Stimulated activated effector memory CD8-positive, alpha-beta T cell treated with anti-CD3 and anti-CD28 coated beads, Interleukin-12 subunit alpha, Interleukin-12 subunit beta, amount 100 ng/mL, for 72 hours (primary cell): ENCODE data around the gene ADGRV1.
"Not testable (repeated sequence)": the region's sequence is repeated elsewhere in the genome, so short reads cannot be mapped to it uniquely, and the experiment has no call there.

Experiments
- ATAC-seq: fragments of 150-1000 bp; cut with Tn5 transposase; 2 replicates; pipeline ENCODE4 v1.10.0; 2021
- DNase-seq, 2 donors: peaks; one replicate each; pipeline ENCODE4 v3.0.0; 2021 to 2022; ENCODE audit warnings: low spot score in 2 of 2
- H3K27ac Mint-ChIP-seq: one replicate; pipeline ENCODE4 v1.8.0; 2022; ENCODE audit warnings: mild to moderate bottlenecking, mixed read lengths
- H3K36me3 Mint-ChIP-seq: one replicate; pipeline ENCODE4 v1.8.0; 2022; ENCODE audit warnings: mild to moderate bottlenecking, mixed read lengths
- H3K4me1 Mint-ChIP-seq: one replicate; pipeline ENCODE4 v1.8.0; 2022; ENCODE audit warnings: mixed read lengths
- H3K4me3 Mint-ChIP-seq: one replicate; pipeline ENCODE4 v1.8.0; 2022; ENCODE audit warnings: mild to moderate bottlenecking, mixed read lengths
- H3K9me3 Mint-ChIP-seq: one replicate; pipeline ENCODE4 v1.8.0; 2022; ENCODE audit warnings: mixed read lengths

Gene ADGRV1

DNA sequence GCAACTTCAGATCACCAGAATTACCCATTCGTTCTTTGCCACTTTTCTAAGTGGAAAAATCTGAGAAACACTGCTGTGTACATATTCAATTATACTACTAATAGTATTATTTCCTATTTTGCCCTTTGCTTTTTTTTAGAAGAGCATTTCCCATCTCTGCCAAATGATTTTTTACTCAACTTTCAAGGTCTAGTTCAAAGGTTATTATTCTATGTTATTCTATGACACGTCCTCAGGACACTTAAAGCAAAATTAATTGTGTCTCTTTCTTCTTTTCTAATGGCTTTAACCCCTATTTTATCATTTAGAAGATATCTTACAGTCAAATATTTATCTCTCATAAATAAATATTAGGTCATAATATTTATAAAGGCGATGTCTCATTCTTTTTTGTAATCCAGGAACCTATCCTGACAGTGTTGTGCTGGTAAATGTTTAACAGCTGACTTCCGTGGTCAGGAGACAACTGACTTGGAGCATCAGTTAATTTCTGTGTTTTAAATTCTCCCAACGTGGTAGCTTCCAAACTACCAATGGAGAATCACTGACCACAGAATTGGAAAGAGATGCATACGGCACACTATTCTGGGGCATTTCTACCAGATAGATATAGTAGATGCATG is 449.3 kb downstream of the ADGRV1 start:
- Mint-ChIP-seq H3K36me3 (no peaks in the 10 kb centered on the region), H3K9me3 (no peaks in the 10 kb centered on the region), H3K4me1 (no peaks in the 10 kb centered on the region), H3K27ac (no peak overlapping the region), H3K4me3 (no peak overlapping the region)
- ATAC-seq (no peak), DNase-seq (no peak)

DNA sequence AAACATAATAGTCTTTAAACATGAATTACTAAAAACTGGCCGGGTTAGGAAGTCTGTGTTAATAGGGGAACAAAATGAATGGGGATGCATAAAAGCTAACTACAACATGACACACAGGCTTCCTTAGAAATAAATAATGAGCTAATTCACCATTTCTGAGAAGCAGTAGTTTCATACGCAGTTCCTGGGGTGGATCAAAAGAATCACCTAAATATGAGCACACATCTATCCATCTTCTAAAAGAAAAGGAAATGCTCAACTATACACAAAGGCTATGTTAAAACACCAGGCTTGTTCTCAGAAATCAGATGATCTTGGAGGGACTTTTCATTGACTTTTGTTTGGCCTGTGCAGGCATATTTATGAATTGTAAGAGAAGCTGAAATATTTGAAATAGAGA is 451.5 kb downstream of the ADGRV1 start:
- no peak overlapping the region for H3K4me3 Mint-ChIP-seq
- ATAC-seq: no peak
- no peaks in the 10 kb centered on the region for H3K4me1 Mint-ChIP-seq
- H3K9me3 Mint-ChIP-seq: no peaks in the 10 kb centered on the region
- no peaks in the 10 kb centered on the region for H3K36me3 Mint-ChIP-seq
- no peak for DNase-seq
- H3K27ac Mint-ChIP-seq: no peak overlapping the region

DNA sequence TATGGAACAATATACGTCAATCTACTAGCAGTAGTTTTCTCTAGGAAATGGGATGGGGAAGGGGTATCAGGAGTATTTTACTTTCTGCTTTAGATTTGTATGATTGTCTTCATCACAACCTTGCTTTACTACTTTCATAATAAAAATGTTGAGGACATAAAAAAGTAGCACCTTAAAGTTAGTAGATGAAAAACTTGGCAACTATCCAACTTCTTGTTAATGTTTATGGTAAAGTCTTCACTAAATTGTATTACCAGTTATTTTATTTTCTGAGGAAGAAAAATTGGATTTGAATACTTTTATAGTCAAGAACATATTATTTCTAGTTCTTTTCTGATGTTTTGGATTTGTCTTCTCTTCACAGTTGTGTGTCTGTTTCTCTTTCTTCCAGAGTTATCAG is 452.4 kb downstream of the ADGRV1 start:
- no peak for ATAC-seq
- DNase-seq: no peak
- H3K36me3 Mint-ChIP-seq: no peaks in the 10 kb centered on the region
- H3K9me3 Mint-ChIP-seq: no peaks in the 10 kb centered on the region
- no peaks in the 10 kb centered on the region for H3K4me1 Mint-ChIP-seq
- H3K27ac Mint-ChIP-seq: no peak overlapping the region
- no peak overlapping the region for H3K4me3 Mint-ChIP-seq

DNA sequence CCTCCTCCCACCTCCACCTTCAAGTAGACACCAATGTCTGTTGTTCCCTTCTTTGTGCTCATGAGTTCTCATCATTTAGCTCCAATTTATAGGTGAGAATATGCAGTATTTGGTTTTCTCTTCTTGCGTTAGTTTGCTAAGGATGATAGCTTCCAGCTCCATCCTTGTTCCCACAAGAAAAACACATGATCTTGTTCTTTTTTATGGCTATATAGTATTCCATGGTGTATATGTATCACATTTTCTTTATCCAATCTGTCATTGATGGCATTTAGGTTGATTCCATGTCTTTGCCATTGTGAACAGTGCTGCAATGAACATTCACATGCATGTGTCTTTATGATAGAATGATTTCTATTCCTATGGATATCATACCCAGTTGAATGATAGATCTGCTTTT is 454.3 kb downstream of the ADGRV1 start:
- not testable (repeated sequence) for H3K4me1 Mint-ChIP-seq, H3K36me3 Mint-ChIP-seq, H3K9me3 Mint-ChIP-seq, H3K4me3 Mint-ChIP-seq, H3K27ac Mint-ChIP-seq, DNase-seq, ATAC-seq

DNA sequence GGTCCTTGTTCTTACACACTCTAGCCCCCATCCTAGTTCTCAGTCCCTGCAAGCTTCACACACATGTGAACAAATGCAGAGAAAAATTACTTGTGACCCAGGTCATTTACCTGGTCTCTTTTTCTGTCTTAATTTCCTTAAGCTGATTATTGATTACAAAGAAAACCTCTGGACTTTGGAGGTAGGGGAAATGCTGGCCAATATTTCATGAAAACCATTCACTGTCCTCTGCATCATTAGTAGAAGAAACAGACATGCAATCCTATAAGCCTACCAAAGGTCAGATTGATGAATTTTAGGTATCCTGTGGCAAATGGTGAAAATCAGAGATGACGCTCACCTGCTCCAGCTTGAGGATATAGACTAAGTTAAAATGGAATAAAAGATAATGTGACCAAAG is 457.7 kb downstream of the ADGRV1 start:
- Mint-ChIP-seq H3K4me3 (no peak overlapping the region), H3K27ac (no peak overlapping the region), H3K36me3 (no peaks in the 10 kb centered on the region), H3K9me3 (no peaks in the 10 kb centered on the region), H3K4me1 (no peaks in the 10 kb centered on the region)
- no peak for DNase-seq
- no peak for ATAC-seq

DNA sequence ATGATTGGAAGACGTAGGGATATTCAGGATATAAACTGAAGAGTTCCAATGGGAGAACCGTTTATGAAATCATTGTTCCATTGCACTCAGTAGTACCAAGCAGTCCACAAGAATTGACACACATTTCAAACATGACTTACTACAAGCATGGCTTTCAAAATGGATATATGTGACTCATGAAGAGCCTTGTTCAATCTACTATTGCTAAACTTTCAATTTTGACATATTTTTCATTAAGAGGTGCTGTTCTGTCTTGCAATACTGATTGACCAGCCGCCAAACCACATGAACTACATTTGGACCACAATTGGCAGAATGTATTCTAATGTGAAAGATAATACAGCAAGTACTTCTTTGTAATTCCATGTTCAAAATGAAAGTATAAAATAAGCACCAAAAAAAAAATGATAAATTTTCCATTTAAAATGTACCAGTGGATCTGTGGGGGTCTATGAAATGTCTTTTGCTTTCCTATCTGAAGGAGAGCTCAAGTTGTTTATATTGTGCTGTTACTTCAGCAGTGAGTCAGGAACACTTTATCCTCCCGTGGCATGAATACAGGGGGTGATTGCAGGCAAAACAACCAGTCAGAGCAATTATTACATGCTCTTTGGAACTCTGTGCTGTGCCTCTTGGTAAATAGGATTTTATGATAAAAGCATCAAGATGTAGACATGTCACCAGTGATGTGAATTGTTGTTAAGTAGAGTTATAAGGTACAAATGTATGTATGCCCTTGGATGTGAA is 458.5 kb downstream of the ADGRV1 start:
- no peak for ATAC-seq
- Mint-ChIP-seq H3K27ac (no peak overlapping the region), H3K9me3 (no peaks in the 10 kb centered on the region), H3K4me3 (no peak overlapping the region), H3K4me1 (no peaks in the 10 kb centered on the region), H3K36me3 (no peaks in the 10 kb centered on the region)
- DNase-seq: no peak

DNA sequence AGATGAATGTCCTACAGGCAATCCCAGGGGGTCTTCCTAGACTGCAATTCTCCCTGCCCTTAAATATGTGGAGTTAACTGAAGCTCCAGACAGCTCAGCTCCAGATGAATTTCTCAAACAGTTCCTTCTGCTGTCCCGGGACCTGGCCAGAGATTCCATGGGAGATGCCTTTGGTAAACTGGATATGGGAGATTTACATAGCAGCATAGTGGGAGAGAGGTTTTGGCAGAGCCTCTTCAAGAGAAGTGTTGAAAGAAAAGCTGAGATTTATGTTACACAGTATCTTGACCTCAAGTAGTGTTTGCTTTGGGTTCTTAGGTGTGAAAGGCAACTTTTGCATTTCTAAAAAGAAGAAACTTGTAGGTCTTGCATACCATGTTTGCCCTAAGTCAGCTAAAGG is 459.6 kb downstream of the ADGRV1 start:
- no peak for ATAC-seq
- H3K4me3 Mint-ChIP-seq: no peak overlapping the region
- H3K27ac Mint-ChIP-seq: no peak overlapping the region
- no peaks in the 10 kb centered on the region for H3K36me3 Mint-ChIP-seq
- no peak for DNase-seq
- no peaks in the 10 kb centered on the region for H3K9me3 Mint-ChIP-seq
- no peaks in the 10 kb centered on the region for H3K4me1 Mint-ChIP-seq

DNA sequence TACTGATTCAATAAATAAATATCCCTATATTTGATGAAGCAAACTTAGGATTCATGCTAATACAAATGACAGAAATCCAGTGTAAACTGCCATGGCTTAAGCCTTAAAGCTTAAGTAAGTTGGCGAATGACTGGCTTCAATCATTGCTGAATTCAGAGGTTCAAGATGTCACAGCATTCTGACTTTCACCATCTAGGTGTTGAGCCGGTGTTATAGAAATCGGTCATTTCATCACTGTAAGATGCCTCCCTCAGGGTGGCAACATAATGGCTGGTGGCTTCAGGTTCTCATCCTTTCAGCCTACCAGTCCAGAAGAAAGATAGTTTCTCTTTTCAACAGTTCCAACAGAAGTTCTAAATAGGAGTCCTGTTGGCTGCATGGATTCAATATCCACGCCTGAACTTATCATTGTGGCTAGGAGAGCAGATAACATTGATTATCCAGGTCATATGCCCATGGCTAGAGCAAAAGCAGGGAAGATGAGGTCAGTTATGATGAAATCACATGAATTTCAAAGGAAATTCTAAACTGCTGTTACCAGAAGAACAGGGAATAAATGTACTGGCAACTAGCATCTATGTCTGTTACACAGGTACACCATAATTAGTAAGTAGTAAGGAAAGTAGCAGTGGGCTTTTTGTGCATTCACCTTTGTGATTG is 460.2 kb downstream of the ADGRV1 start:
- DNase-seq (no peak), ATAC-seq (no peak)
- Mint-ChIP-seq H3K4me3 (no peak overlapping the region), H3K27ac (no peak overlapping the region), H3K9me3 (no peaks in the 10 kb centered on the region), H3K36me3 (no peaks in the 10 kb centered on the region), H3K4me1 (no peaks in the 10 kb centered on the region)

DNA sequence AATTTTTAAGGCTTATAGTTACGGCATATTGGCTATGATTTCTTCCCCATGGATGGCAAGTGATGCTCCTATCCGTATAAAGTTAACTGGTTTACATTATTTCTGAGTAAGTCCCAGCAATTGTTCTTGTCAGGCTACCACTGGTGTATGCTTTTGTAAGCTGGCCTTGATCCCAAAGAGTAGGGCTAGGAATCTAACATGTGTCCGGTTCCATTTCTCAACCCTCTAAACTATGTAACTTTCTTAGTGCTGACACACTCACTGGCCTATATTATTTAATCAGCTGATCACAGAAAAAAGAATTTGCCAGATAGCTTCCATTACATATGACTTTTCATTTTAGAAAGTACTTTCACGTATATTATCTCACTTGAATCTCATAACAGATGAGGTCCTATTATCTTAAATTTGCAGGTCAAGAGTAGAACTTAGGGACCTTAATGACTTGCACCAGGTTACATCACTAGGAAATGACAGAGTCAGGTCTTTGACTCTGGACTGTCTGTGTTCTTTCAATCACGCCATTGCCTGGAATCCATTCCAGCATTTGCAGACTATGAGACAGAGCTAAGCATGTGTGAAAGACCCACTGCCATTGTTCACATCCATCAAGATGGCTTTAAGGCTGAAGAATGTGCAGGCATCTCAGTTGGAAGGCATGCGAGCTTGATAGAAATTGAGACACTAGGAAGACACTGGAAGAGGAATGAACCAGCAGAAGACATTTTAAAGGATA is 461.6 kb downstream of the ADGRV1 start:
- no peak for DNase-seq
- H3K4me1 Mint-ChIP-seq: no peaks in the 10 kb centered on the region
- H3K27ac Mint-ChIP-seq: no peak overlapping the region
- no peak for ATAC-seq
- H3K36me3 Mint-ChIP-seq: no peaks in the 10 kb centered on the region
- no peak overlapping the region for H3K4me3 Mint-ChIP-seq
- H3K9me3 Mint-ChIP-seq: no peaks in the 10 kb centered on the region

DNA sequence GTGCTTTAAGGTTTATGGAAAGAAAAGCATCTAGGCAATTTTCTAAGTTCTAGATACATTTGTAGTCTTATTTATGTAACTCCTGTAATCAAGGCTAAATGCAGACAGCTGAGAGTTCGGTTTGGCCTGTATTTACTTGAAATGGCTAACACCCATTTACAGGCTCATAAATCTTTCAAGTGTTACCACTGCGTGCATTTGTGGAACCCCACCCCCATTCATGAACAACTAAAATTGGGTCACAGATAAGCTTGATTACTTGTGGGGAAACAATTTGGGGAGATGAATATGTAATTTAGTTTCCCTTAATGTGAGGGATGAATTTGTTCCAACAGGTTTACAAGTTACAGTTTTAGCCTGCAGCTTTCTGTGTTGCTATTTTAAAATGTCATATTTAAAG is 463.9 kb downstream of the ADGRV1 start:
- no peaks in the 10 kb centered on the region for H3K36me3 Mint-ChIP-seq
- H3K4me1 Mint-ChIP-seq: no peaks in the 10 kb centered on the region
- no peak overlapping the region for H3K4me3 Mint-ChIP-seq
- no peaks in the 10 kb centered on the region for H3K9me3 Mint-ChIP-seq
- ATAC-seq (no peak), DNase-seq (no peak)
- H3K27ac Mint-ChIP-seq: no peak overlapping the region

DNA sequence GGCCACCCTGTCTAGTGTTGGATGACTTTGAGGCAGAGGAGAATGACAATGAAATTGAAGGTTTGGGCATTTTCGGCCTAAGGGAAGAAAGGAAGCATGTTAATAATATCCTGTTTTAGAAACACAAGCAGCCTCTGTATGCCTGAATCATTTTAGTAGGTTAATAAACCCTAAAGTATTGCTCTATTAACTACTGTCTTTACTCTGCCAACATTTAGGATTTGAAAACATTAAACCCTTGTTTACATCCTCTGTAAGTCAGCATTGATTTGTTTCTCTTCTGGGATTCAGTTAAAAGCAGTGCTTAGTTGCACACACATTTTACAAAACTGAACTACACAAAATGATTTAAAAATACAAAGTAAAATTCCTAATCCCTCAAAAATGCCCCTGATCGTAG is 465.6 kb downstream of the ADGRV1 start:
- ATAC-seq (no peak), DNase-seq (no peak)
- no peak overlapping the region for H3K27ac Mint-ChIP-seq
- H3K4me1 Mint-ChIP-seq: no peaks in the 10 kb centered on the region
- no peaks in the 10 kb centered on the region for H3K36me3 Mint-ChIP-seq
- no peaks in the 10 kb centered on the region for H3K9me3 Mint-ChIP-seq
- H3K4me3 Mint-ChIP-seq: no peak overlapping the region

DNA sequence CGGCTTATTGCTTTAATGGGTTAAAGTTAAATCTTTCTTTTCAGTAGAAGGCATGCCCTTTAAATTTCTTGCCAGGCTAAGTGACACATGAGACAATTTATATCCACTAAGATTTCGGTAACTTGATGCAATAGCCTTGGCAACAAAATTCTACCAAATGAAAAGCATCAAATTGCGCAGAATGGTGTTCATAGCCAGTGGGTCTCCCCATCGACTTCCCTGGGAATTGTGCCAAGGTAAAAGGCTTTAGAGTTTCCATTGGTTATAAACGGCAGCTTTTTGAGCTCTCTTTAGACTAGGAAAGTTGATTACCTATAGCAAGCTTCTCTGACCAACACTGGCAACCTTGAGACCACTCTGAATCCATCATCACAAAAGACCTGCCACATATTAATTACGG is 466.1 kb downstream of the ADGRV1 start:
- no peaks in the 10 kb centered on the region for H3K36me3 Mint-ChIP-seq
- no peak overlapping the region for H3K27ac Mint-ChIP-seq
- H3K9me3 Mint-ChIP-seq: no peaks in the 10 kb centered on the region
- no peak for ATAC-seq
- DNase-seq: no peak
- no peaks in the 10 kb centered on the region for H3K4me1 Mint-ChIP-seq
- no peak overlapping the region for H3K4me3 Mint-ChIP-seq

DNA sequence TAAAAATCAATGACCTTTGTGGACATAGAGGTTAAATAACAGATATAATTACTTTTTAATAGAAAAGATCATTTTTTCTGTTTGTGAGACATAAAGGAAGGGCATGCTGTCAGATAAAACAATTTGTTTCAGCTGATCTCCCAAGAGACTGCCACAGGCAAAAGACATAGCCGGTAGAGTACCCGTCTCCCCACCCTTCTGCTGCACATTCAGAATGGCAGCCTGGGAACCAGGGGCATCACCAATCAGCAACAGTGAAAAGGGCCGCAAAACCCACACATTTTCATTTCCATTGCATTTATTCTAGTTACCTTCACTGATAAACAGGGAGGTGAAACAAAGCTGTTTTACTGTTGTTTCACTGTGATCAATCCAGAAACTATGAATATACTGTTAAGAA is 466.9 kb downstream of the ADGRV1 start:
- no peak for ATAC-seq
- no peak for DNase-seq
- Mint-ChIP-seq H3K4me3 (no peak overlapping the region), H3K36me3 (no peaks in the 10 kb centered on the region), H3K27ac (no peak overlapping the region), H3K9me3 (no peaks in the 10 kb centered on the region), H3K4me1 (no peaks in the 10 kb centered on the region)

DNA sequence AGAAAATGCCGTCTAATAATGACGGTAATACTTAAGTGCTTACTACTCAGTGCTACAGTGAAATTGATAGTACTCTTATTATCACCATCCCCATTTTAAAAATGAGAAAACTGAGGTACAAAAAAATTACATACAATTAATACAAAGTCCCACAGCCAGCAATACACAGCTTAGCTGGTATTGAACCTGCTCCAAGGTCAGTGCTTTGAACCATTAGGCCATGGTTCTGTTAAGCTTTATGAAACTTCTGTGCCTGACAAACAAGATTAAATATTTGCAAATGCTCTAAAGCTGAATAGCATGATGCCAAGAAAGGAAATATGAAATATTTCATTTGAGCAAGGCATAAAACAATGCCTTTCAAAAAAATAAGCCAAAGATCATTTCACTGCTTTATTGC is 467.4 kb downstream of the ADGRV1 start:
- ATAC-seq: no peak
- Mint-ChIP-seq H3K36me3 (no peaks in the 10 kb centered on the region), H3K4me1 (no peaks in the 10 kb centered on the region), H3K9me3 (no peaks in the 10 kb centered on the region), H3K27ac (no peak overlapping the region), H3K4me3 (no peak overlapping the region)
- DNase-seq: no peak

DNA sequence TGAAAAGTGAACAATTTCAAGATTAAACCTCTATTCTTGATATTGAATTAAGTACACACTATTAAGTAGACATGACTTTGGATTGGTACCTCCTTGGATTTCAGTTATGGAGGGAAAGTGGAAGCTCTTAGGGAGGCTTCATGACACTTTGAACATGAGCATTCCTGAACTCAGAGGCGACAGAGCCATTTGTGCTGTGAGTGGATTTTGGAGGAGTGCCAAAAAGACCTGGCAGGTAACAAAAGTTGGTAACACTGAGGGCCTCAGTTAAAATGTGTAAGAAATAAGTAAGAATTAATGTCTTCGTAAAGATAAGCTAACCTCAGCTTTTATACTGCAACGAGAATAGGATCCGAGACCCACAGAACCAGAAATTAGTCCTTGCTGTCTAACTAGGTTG is 467.9 kb downstream of the ADGRV1 start:
- DNase-seq: no peak
- no peaks in the 10 kb centered on the region for H3K4me1 Mint-ChIP-seq
- no peak for ATAC-seq
- H3K4me3 Mint-ChIP-seq: no peak overlapping the region
- no peaks in the 10 kb centered on the region for H3K9me3 Mint-ChIP-seq
- H3K36me3 Mint-ChIP-seq: no peaks in the 10 kb centered on the region
- H3K27ac Mint-ChIP-seq: no peak overlapping the region
